LNCaP clone FGC (cell line): ENCODE results near the gene ICA1.
"Not testable (repeated sequence)": the region's sequence is repeated elsewhere in the genome, so short reads cannot be mapped to it uniquely, and the experiment has no call there.

Experiments
- DNase-seq: peaks from one replicate; pipeline ENCODE4 v3.0.0-alpha.2; 2011; ENCODE audit warnings: low read depth
- H3K4me3 ChIP-seq: 2 replicates; pipeline ENCODE4 v1.5.1; 2011; ENCODE audit warnings: mild to moderate bottlenecking, low read depth, low read length, control low read depth
- TF ChIP-seq, protein P1 (sequence below): IDR thresholded peaks from 2 replicates; pipeline ENCODE4 v1.5.1; 2012; ENCODE audit warnings: mild to moderate bottlenecking; ENCODE audit not compliant: control insufficient read depth, insufficient read depth; ENCODE audit errors: extremely low read depth

The ICA1 gene

DNA sequence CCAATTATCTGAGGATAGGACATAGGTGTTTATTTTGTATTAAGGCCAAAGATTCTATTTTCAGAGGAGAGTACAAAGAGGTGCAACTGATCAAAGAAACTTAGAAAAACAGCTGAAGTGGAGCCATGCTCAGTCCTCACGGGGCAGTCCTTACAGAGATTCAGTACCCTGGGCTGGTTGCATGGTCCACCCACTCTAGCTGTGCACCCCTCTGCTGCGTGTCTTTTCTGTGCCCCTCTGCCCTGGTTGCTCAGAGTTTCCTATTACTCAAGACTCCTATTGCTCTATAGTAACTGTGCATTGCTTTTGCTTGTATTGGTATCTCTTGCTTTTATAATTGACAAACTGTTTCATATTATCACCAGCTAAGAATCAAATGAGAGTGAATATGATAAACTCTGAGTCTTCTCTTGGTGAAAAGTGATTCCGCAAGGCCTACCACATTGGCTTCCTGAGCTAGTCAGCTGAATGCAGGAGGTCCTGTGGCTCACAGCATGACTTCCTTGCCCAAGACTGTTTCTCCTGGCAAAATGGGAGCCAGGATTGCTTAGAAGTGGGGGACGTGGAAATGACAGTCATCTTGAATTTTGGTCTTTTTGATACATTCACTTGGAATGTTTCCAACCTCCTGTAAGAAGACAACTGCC lies 156.4 kb downstream of the ICA1 start:
- no peak overlapping the region for H3K4me3 ChIP-seq
- TF ChIP-seq, protein P1, sequence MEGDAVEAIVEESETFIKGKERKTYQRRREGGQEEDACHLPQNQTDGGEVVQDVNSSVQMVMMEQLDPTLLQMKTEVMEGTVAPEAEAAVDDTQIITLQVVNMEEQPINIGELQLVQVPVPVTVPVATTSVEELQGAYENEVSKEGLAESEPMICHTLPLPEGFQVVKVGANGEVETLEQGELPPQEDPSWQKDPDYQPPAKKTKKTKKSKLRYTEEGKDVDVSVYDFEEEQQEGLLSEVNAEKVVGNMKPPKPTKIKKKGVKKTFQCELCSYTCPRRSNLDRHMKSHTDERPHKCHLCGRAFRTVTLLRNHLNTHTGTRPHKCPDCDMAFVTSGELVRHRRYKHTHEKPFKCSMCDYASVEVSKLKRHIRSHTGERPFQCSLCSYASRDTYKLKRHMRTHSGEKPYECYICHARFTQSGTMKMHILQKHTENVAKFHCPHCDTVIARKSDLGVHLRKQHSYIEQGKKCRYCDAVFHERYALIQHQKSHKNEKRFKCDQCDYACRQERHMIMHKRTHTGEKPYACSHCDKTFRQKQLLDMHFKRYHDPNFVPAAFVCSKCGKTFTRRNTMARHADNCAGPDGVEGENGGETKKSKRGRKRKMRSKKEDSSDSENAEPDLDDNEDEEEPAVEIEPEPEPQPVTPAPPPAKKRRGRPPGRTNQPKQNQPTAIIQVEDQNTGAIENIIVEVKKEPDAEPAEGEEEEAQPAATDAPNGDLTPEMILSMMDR = no peak
- no peak for DNase-seq

DNA sequence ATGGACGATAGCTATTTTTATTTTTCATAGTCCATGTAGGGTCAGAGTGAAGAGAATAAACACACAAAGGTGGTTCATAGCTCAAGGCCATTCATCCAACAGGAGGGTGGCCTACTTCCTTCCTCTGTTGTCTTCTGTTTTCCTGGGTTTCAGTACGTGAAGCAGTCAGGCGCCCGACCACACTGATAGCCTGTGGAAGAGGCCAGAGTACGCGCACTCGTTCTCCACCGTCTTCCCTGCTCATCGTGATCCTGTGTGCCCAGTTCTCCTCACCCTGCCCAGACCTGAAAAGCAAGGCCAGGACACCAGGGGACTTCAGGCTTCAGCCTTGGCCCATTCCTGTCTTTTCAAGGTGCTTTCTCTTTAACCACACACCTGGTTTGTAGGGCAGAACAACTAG lies 158.7 kb downstream of the ICA1 start:
- no peak for DNase-seq
- TF ChIP-seq, protein P1 = no peak
- no peak overlapping the region for H3K4me3 ChIP-seq

DNA sequence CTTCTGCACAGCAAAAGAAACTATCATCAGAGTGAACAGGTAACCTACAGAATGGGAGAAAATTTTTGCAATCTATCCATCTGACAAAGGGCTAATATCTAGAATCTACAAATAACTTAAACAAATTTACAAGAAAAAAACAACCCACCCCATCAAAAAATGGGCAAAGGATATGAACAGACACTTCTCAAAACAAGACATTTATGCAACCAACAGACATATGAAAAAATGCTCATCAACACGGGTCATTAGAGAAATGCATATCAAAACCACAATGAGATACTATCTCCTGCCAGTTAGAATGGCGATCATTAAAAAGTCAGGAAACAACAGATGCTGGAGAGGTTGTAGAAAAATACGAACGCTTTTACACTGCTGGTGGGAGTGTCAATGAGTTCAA lies 160.7 kb downstream of the ICA1 start:
- not testable (repeated sequence) for DNase-seq, H3K4me3 ChIP-seq

DNA sequence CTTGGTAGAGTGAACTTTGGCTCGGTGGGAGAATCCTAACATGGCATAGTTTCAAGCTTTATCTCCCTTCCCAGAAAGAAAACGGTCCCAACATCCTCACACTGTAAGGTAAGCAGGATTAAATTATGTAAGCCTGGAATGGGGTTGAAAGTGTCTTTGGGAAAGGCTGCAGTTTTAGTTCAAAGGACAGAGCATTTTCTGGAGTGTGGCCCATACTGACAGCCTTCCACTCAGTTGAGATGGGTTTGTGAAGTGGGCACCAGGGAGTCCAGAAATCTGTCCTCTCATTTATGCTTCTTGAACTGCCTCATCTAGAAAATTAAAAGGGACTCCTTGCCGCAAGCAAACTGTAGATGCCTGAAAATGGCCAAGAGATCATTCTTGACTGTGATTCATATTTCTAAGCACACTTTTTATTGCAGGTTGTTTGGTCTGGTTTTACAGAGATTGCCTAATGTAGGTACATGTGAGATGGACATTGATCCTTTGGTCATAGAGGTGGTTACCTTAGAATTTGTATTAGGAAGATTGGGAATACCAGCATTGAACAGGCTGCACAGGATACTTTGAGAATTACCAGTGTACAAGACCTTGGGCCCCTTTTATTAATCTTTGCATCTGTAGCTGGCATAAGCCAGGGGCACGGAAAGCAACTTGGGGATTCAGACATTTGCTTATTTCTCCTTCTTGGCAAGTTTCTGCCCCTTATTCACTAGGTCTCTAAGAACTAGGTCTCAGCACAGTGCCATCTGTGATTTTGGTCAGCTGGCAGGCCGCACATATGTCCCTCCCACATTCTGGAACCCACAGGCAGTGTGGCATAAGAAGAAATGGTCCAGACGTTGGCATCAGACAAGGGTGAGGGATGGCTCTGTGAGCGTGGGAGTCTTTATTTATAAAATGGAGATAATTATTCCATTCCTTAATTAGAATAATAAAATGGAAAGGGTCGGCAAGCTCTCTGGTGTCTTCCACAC lies 167.5 kb downstream of the ICA1 start:
- no peak overlapping the region for H3K4me3 ChIP-seq
- DNase-seq = no peak
- TF ChIP-seq, protein P1 = no peak

DNA sequence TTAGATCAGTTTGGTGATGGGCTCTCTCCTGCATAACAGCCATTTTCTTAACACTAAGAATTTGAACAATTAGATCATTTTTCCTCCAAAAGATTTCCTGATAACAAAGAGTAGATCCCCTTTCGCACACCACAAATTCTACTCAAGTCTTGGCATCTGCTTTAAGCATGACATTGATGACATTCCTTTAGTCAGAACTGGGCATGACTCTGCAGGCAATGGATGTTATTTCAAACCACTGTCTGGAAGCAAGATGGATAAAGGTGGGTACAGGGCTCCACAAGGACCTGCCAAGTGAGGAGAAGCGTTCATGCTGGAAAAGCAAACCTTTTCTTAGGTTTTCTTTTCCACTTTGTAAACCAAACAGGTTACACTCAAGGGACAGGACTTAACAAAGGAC lies 169.8 kb downstream of the ICA1 start:
- TF ChIP-seq, protein P1 = no peak
- H3K4me3 ChIP-seq = no peak overlapping the region
- DNase-seq = no peak

DNA sequence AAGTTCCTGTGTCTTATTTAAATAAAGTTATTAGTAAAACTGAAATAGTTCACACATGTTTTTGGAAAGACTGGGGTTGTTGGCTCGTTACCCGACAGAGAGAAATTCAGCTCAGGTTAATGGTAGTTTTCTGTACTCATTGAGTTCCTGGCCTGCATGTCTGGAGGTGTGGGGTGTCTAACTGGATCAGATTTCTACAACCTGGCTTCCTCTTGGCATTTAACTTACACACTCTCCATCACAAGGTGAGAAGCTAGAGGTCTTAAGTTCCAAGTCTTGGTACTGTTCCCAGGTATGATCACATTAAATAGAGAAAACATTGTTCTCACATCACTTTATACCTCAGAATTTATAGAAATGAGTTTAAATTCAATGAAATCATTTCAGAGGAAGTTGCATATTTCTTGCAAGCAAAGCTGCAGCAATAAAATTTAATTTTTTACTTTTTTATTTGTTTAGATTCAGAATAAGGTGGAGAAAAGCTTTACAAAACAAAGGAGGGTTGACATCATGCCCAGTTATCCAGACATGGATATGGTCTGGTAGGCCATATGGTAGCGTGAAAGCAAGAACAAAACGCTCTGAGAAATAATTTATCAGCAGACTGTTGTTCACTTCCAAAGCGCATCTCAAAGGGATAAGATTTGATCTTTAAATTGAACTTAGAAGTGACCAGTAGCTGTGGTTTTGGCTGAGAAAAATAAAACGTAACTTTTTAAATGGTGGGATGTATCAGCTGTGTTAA lies 172.8 kb downstream of the ICA1 start:
- H3K4me3 ChIP-seq = no peak overlapping the region
- TF ChIP-seq, protein P1 = no peak
- DNase-seq = no peak

DNA sequence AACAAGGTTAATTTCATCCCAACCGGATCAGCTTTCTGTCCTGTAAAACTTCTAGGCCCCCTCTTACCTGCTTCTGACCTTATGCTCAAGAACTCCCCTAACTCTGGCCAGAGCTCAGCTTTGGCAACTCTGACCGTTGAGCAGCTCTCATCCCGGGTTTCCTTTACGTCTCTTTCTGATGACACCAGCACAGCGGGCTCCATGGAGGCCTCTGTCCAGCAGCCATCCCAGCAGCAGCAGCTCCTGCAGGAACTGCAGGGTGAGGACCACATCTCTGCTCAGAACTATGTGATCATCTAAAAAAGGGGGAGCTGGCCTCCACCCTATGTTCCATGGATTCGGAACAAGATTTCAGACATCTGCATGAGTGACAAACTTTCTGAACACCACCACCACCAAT lies 175.7 kb downstream of the ICA1 start:
- H3K4me3 ChIP-seq = no peak overlapping the region
- no peak for DNase-seq
- TF ChIP-seq, protein P1 = no peak
